Measurements from ENCODE around the gene SDK1.

DNA sequence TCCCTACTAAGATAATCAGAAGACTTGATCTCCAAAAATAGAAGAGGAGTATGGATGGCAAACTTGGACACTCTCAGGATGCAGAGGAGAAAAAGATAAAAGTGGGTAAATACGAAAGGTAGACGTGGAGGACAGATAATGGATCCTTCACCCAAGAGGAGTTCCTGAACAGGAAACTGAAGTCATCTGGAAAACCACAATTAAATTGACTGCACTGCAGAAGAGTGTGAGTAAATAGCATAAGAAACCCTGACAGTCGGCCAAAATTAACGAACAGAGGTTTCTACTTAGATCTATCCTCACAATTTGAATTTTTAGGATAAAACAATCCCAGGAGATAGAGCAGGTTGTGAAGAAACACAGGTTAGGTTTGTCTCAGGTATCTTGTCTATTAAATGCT is 70.5 kb downstream of the SDK1 start:
- TF ChIP-seq, protein P1, sequence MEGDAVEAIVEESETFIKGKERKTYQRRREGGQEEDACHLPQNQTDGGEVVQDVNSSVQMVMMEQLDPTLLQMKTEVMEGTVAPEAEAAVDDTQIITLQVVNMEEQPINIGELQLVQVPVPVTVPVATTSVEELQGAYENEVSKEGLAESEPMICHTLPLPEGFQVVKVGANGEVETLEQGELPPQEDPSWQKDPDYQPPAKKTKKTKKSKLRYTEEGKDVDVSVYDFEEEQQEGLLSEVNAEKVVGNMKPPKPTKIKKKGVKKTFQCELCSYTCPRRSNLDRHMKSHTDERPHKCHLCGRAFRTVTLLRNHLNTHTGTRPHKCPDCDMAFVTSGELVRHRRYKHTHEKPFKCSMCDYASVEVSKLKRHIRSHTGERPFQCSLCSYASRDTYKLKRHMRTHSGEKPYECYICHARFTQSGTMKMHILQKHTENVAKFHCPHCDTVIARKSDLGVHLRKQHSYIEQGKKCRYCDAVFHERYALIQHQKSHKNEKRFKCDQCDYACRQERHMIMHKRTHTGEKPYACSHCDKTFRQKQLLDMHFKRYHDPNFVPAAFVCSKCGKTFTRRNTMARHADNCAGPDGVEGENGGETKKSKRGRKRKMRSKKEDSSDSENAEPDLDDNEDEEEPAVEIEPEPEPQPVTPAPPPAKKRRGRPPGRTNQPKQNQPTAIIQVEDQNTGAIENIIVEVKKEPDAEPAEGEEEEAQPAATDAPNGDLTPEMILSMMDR (IDR thresholded peaks at IDR 0.05; ENCODE audit: low read depth, low read length, missing input control), result no peak
- TF ChIP-seq JUND (IDR thresholded peaks at IDR 0.05) (no peak), TAF1 (conservative IDR thresholded peaks at IDR 0.05) (no peak), FOXA1 (IDR thresholded peaks at IDR 0.05) (no peak), EGR1 (IDR thresholded peaks at IDR 0.05; ENCODE audit: low read depth in 2 of 2) (no peak), RAD21 (IDR thresholded peaks at IDR 0.05) (no peak), YY1 (IDR thresholded peaks at IDR 0.05) (no peak), SP1 (IDR thresholded peaks at IDR 0.05) (no peak)
- TF ChIP-seq, protein P2, sequence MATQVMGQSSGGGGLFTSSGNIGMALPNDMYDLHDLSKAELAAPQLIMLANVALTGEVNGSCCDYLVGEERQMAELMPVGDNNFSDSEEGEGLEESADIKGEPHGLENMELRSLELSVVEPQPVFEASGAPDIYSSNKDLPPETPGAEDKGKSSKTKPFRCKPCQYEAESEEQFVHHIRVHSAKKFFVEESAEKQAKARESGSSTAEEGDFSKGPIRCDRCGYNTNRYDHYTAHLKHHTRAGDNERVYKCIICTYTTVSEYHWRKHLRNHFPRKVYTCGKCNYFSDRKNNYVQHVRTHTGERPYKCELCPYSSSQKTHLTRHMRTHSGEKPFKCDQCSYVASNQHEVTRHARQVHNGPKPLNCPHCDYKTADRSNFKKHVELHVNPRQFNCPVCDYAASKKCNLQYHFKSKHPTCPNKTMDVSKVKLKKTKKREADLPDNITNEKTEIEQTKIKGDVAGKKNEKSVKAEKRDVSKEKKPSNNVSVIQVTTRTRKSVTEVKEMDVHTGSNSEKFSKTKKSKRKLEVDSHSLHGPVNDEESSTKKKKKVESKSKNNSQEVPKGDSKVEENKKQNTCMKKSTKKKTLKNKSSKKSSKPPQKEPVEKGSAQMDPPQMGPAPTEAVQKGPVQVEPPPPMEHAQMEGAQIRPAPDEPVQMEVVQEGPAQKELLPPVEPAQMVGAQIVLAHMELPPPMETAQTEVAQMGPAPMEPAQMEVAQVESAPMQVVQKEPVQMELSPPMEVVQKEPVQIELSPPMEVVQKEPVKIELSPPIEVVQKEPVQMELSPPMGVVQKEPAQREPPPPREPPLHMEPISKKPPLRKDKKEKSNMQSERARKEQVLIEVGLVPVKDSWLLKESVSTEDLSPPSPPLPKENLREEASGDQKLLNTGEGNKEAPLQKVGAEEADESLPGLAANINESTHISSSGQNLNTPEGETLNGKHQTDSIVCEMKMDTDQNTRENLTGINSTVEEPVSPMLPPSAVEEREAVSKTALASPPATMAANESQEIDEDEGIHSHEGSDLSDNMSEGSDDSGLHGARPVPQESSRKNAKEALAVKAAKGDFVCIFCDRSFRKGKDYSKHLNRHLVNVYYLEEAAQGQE (IDR thresholded peaks at IDR 0.05), result no peak
- TF ChIP-seq, protein P3, sequence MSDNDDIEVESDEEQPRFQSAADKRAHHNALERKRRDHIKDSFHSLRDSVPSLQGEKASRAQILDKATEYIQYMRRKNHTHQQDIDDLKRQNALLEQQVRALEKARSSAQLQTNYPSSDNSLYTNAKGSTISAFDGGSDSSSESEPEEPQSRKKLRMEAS (IDR thresholded peaks at IDR 0.05), result no peak
- TF ChIP-seq, protein P4, sequence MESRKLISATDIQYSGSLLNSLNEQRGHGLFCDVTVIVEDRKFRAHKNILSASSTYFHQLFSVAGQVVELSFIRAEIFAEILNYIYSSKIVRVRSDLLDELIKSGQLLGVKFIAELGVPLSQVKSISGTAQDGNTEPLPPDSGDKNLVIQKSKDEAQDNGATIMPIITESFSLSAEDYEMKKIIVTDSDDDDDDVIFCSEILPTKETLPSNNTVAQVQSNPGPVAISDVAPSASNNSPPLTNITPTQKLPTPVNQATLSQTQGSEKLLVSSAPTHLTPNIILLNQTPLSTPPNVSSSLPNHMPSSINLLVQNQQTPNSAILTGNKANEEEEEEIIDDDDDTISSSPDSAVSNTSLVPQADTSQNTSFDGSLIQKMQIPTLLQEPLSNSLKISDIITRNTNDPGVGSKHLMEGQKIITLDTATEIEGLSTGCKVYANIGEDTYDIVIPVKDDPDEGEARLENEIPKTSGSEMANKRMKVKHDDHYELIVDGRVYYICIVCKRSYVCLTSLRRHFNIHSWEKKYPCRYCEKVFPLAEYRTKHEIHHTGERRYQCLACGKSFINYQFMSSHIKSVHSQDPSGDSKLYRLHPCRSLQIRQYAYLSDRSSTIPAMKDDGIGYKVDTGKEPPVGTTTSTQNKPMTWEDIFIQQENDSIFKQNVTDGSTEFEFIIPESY (IDR thresholded peaks at IDR 0.05), result no peak
- TF ChIP-seq, protein P5, sequence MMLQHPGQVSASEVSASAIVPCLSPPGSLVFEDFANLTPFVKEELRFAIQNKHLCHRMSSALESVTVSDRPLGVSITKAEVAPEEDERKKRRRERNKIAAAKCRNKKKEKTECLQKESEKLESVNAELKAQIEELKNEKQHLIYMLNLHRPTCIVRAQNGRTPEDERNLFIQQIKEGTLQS (IDR thresholded peaks at IDR 0.05), result no peak

Data from liver (tissue), 3 donors.